Adipose tissue (tissue), 3 donors: ENCODE measurements around the gene CNPY1. TPM values are rescaled to one million over a fixed set of nuclear protein-coding genes. Genes with fewer than 3 reads are reported as not detected.

Experiments used
- H3K27ac ChIP-seq: one replicate; pipeline ENCODE4 v1.5.1; 2013; ENCODE audit warnings: low read depth, low read length
- WGBS, 3 donors: extraction: QIAGEN DNeasy Blood & Tissue Kit; methylation state at CpG; one replicate each; pipeline ENCODE4 v1.1.7; 2013; 5-methylcytosine and 5-hydroxymethylcytosine counted together
- polyA plus RNA-seq, 3 donors: library from polyadenylated mRNA; stranded (reverse); fragments of 200-250 nt; gene quantifications; one replicate each; pipeline ENCODE4 v1.2.3, GENCODE V29; 2013
- donor health status: healthy with polysubstance abuse.
- donor health status: Bipolar disorder and iron deficiency.
- donor health status: healthy.

CNPY1 gene
- polyA plus RNA-seq, 3 donors: not detected

DNA sequence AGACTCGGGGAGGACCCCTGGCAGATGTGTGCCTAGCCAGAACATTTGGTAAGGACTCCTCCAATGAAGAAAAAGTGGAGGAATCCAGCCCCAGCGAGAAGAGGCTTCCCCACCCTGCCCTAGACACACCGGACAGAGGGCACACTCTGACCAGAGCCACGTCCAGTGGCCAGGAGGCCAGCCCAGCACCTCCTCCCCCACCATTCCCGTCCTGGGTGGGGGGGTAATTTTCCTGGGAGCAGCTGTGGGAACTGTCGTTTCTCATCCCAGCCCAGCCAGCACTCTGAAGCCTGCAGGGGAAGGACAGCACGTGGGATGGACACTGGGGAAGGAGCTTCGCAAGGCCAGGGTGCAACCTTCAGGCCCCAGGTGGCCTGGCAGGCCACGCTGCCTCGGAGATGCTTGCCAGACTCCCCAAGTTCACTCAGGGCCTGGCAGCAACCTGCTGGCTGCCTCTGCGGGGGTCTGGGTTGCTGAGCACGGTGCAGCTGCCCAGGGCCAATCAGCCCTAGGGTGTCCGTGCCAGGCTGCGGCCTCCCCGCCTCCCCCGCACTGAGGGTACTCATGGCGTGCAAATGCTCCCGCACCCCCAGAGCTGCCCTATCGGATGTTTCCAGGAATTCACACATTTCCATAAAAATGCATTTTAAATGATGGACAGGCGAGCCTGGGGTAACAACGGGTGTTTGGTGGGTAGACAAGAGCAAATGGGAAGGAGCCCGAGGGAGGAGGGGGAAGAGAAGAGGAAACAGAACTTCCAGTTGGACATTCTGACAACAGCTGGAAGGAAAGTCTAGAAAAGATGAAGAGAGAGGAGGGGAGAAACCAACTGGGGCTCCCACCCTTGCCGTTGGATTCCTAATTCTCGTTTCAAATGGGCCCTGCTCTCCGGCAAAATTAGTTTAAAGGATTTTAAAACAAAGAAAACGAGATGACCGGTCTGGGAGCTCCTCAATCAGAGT is 90.3 kb downstream of the CNPY1 start:
- 7 to 10% (median 7%) methylated on average over 27 of the region's 27 CpGs for WGBS, 3 donors

GRCh38 chr7:155455132-155455693 is 91.1 kb downstream of the CNPY1 start:
- H3K27ac ChIP-seq: no peak overlapping the region
- 2 to 5% (median 5%) methylated on average over 15 of the region's 15 CpGs for WGBS, 3 donors

More for the DNA sequence above, 90.3 kb downstream of the CNPY1 start:
- H3K27ac ChIP-seq: no peak overlapping the region

DNA sequence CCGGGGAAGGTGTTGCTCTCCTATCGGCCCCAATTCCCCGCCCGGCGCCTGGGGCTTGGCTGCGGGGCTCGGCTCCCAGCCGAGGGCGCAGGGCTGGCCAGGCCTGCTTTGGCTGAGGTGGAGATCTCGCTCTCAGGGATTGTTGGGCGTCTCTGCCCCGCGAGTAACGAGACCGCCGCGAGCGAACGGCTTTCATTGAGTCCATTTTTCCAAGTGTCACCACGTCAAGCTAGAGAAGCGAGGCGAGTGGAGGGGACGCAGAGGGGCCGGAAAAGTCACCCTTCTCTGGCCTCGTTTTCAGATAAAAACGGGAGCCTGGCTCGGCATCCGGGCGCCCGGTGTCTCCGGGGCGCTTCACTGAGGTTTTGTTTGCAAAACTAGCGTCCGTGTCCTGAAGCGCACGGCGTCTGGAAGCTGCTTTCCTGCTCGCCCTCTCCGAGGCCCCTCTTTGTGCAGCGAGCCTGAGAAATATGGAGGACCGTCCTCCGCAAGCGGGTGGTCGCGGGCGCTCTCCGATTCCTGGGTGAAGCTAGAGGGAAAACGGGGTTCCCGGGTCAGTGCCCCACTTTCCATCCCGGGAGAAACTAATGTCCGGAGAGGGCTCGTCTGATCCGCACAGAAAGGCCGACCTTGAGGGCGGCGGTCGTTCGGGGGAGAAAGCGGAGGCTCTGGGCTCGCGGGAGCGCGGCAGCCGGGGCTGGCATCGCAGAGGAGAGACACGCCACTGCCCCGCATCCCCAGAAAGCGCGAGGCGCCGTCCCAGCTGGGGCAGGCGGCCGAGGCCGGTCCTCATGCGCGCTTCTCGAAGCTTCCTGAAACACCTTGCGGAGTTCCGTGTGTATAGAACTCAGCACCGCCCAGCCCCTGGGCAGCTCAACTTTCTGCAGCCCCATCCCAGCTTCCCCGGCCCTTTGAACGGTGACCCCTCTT is 91.9 kb downstream of the CNPY1 start:
- no peak overlapping the region for H3K27ac ChIP-seq
- WGBS, 3 donors: 3 to 4% (median 4%) methylated on average over 72 to 82 of the region's 82 CpGs

DNA sequence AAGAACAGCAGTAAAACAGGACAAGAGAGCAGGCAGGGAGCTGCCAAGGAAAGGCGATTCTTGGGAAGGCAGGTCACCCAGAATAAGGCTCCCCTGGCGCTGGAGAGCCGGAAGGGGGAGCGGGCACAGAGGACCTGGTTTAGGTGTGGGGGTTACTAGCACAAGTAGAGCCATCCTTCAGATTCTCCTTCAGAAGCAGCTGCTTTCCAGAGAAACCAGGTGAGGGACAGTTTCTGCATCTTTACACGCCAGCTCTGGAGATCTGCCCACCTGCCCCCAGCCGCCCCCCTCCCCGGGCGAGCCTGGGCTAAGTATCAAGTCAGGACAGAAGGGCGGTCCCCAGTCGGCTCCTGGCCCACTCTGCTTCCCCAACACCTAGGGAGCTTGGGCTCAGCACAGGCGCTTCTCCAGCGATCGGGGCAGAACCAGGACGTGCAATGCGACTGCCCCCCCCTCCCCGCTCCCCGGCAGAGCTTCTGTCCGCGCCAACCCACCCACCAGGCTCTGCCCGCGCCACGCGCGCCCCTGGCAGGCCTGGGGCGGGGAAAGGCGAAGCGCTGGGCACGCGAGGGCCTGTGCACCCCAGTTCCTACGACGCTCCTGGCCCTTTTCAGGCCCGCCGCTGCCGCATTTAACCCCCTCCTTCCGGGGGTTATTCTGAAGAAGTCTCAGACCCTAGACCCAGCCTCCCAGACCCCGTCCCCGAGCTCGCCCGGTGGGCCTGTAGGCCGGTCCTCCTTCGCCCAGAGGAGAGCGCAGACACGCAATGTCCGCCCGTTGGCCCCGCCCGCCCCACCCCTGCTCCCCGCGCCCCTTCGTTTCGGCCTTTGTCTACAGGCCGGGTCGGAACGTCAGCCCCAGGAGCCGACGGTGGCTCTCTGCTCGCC is 92.8 kb downstream of the CNPY1 start:
- WGBS, 3 donors: 3 to 5% (median 4%) methylated on average over 44 to 57 of the region's 57 CpGs
- no peak overlapping the region for H3K27ac ChIP-seq

DNA sequence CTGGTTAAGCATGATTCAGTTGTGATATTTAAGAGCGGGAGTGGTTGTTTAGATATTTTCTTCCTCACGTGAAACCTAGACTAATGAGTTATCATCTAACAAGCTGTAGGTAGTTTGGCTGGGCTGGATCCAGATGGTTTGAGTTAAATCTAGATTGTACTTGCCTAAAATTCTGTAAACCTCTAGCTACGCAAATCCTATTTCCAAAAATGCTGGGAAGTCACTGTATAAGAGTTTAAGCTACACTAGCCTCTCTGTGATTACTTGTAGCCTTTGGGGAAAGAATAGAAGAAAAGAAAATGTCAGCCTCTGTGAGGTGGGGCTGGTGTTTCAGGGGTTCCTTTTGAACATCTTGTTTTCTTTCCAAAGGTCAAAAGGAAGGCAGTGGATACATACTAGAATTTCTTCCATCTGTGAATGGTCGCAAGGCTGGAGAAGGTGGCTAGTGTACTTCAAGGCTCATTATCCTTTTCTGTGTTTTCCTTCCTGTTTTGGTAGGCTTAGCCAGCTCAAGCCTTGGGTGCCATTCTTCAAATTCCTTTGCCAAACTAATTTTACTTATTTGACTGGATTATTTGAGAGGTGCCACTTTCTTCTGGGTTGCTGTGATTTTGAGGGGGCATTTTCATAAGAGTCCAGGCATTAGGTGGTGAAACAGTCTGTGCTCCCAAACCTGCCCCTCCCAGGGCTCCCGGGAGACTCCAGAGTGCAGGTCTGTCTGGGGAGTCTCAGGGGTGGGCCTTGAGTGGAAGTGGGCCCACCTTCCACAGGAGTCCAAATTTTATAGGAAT is 93.7 kb downstream of the CNPY1 start:
- 24 to 29% (median 27%) methylated on average over 5 of the region's 5 CpGs for WGBS, 3 donors
- H3K27ac ChIP-seq: no peak overlapping the region

GRCh38 chr7:155451840-155452239 is 94.5 kb downstream of the CNPY1 start:
- H3K27ac ChIP-seq: no peak overlapping the region
- WGBS, 3 donors: 11 to 13% (median 11%) methylated on average over 9 of the region's 9 CpGs

Other genes starting within 250 kb of the CNPY1 start
- gene INSIG1, start 248.7 kb downstream of the CNPY1 start, polyA plus RNA-seq: 100 to 1,000 TPM in 1 of 3 donors, 10 to 100 TPM in 2; 50.2 to 185 (median 61.0) TPM
- under 1 TPM in 2 of 3 donors, not detected in 1; 0.04 to 0.05 TPM for gene EN2, start 88.4 kb downstream of the CNPY1 start, polyA plus RNA-seq
- 10 to 100 TPM; 10.6 to 18.9 (median 12.6) TPM for gene RBM33, start 98.1 kb upstream of the CNPY1 start, polyA plus RNA-seq